K562 (cell line): ENCODE data around the gene KRT77. TPM values are rescaled to one million over a fixed set of nuclear protein-coding genes. Genes with fewer than 3 reads are reported as not detected.

Experiments used
- CGGBP1 ChIP-seq: fragments of 250-450 bp; sonication (Bioruptor Pico); IDR thresholded peaks from 2 replicates; pipeline ENCODE4 v1.9.0; 2021; ENCODE audit warnings: mild to moderate bottlenecking
- CREB3 ChIP-seq: fragments of 450-650 bp; conservative IDR thresholded peaks from 2 replicates; pipeline ENCODE4 v1.6.1; 2016; ENCODE audit warnings: missing genetic modification characterization, low read depth, mild to moderate bottlenecking, missing compliant biosample characterization, moderate library complexity
- EP400 ChIP-seq: fragments of 450-650 bp; IDR thresholded peaks from 2 replicates; pipeline ENCODE4 v1.6.1; 2017; ENCODE audit warnings: antibody characterized with exemption, mild to moderate bottlenecking, moderate library complexity
- KDM5B ChIP-seq: fragments of 200-600 bp; sonication (generic); IDR thresholded peaks from 2 replicates; pipeline ENCODE4 v1.6.1; 2012; ENCODE audit warnings: low read depth, mild to moderate bottlenecking, moderate library complexity, low read length, control low read depth, inconsistent platforms; ENCODE audit not compliant: insufficient replicate concordance
- KLF13 ChIP-seq: fragments of 450-650 bp; IDR thresholded peaks from 2 replicates; pipeline ENCODE4 v1.6.1; 2016; ENCODE audit warnings: missing genetic modification characterization, low read depth, mild to moderate bottlenecking, missing compliant biosample characterization, moderate library complexity, borderline replicate concordance
- NR2F6 ChIP-seq: fragments of 450-650 bp; formaldehyde crosslinking; IDR thresholded peaks from 2 replicates; pipeline ENCODE4 v1.4.0; 2020; ENCODE audit warnings: mild to moderate bottlenecking
- POLR2A ChIP-seq: fragments of 450-650 bp; conservative IDR thresholded peaks from 2 replicates; pipeline ENCODE4 v1.6.1; 2016
- POU5F1 ChIP-seq: fragments of 150-350 bp; IDR thresholded peaks from 2 replicates; pipeline ENCODE4 v1.6.1; 2014; ENCODE audit warnings: borderline replicate concordance, low read length, low read depth, mild to moderate bottlenecking; ENCODE audit not compliant: partially characterized antibody
- RBM14 ChIP-seq: fragments of 200-400 bp; formaldehyde crosslinking; IDR thresholded peaks from 2 replicates; pipeline ENCODE4 v1.6.1; 2018; ENCODE audit warnings: low read depth, mild to moderate bottlenecking, low read length, moderate library complexity, borderline replicate concordance; ENCODE audit not compliant: insufficient read depth
- SNRNP70 ChIP-seq: fragments of 200-400 bp; formaldehyde crosslinking; optimal IDR thresholded peaks from 2 replicates; pipeline ENCODE3; 2017; ENCODE audit warnings: low read depth, low read length
- THRAP3 ChIP-seq: fragments of 450-650 bp; IDR thresholded peaks from 2 replicates; pipeline ENCODE4 v1.6.1; 2016; ENCODE audit warnings: mild to moderate bottlenecking, inconsistent platforms, borderline replicate concordance
- ZNF12 ChIP-seq: sonication (generic); formaldehyde crosslinking; IDR thresholded peaks from 2 replicates; pipeline ENCODE4 v1.4.0; 2020; ENCODE audit warnings: mild to moderate bottlenecking, missing genetic modification reagents
- ZNF584 ChIP-seq: fragments of 200-800 bp; sonication (Bioruptor generic); IDR thresholded peaks from 2 replicates; pipeline ENCODE4 v1.6.1; 2016; ENCODE audit warnings: low read depth, mild to moderate bottlenecking, missing genetic modification characterization, missing compliant biosample characterization
- polyA plus RNA-seq, 8 experiments: library from polyadenylated mRNA; depleted of rRNA in 4 of 8; stranded (reverse) in 5 of 8; unstranded in 3 of 8; fragments of >200 nt; fragmentation: Nextera tagmentation in 2 of 8; fragmentation: Illumina TruSeq in 1 of 8; extraction: Ambion mirVana in 2 of 8; extraction: Trizol in 1 of 8; gene quantifications; 2 replicates each; pipeline versions ENCODE4 v1.2.1 to v1.2.3, GENCODE V29; 2011 to 2014; ENCODE audit warnings: inconsistent platforms in 1 of 8, missing spikeins in 1 of 8
- total RNA-seq, 7 experiments: library from RNA; depleted of rRNA in 6 of 7; stranded (reverse); fragments of >200 nt in 6 of 7; fragmentation: Illumina TruSeq in 2 of 7; extraction: Trizol in 2 of 7; gene quantifications; 2 replicates each; pipeline versions ENCODE4 v1.2.1 to v1.2.3, GENCODE V29; 2011 to 2021; ENCODE audit warnings: low replicate concordance in 1 of 7
- TF ChIP-seq, protein P1 (sequence below), 2 experiments: fragments of 450-650 bp; IDR thresholded peaks; 2 replicates each; pipeline ENCODE4 v1.6.1; 2016; ENCODE audit warnings: mild to moderate bottlenecking in 2 of 2, borderline replicate concordance in 1 of 2, low read depth in 1 of 2, moderate library complexity in 1 of 2

KRT77 gene
- total and polyA plus RNA-seq, 9 of the 15 experiments (the other 6 are each of a cell fraction or from before 2014, with no cell fraction given): not detected

- TF ChIP-seq THRAP3 (no peak), SNRNP70 (no peak), EP400 (peak; percentile 54; the same call in 1 of the 2 replicates), ZNF12 (CRISPR knock-in tag) (no peak), CGGBP1 (CRISPR knock-in tag) (no peak), CREB3 (tag) (peak; percentile 59; the same call in 1 of the 2 replicates), POU5F1 (no peak), RBM14 (no peak), KLF13 (tag) (no peak), POLR2A (no peak), ZNF584 (CRISPR knock-in tag) (peak; percentile 91), NR2F6 (CRISPR knock-in tag) (no peak), KDM5B (no peak)
- TF ChIP-seq, protein P1, sequence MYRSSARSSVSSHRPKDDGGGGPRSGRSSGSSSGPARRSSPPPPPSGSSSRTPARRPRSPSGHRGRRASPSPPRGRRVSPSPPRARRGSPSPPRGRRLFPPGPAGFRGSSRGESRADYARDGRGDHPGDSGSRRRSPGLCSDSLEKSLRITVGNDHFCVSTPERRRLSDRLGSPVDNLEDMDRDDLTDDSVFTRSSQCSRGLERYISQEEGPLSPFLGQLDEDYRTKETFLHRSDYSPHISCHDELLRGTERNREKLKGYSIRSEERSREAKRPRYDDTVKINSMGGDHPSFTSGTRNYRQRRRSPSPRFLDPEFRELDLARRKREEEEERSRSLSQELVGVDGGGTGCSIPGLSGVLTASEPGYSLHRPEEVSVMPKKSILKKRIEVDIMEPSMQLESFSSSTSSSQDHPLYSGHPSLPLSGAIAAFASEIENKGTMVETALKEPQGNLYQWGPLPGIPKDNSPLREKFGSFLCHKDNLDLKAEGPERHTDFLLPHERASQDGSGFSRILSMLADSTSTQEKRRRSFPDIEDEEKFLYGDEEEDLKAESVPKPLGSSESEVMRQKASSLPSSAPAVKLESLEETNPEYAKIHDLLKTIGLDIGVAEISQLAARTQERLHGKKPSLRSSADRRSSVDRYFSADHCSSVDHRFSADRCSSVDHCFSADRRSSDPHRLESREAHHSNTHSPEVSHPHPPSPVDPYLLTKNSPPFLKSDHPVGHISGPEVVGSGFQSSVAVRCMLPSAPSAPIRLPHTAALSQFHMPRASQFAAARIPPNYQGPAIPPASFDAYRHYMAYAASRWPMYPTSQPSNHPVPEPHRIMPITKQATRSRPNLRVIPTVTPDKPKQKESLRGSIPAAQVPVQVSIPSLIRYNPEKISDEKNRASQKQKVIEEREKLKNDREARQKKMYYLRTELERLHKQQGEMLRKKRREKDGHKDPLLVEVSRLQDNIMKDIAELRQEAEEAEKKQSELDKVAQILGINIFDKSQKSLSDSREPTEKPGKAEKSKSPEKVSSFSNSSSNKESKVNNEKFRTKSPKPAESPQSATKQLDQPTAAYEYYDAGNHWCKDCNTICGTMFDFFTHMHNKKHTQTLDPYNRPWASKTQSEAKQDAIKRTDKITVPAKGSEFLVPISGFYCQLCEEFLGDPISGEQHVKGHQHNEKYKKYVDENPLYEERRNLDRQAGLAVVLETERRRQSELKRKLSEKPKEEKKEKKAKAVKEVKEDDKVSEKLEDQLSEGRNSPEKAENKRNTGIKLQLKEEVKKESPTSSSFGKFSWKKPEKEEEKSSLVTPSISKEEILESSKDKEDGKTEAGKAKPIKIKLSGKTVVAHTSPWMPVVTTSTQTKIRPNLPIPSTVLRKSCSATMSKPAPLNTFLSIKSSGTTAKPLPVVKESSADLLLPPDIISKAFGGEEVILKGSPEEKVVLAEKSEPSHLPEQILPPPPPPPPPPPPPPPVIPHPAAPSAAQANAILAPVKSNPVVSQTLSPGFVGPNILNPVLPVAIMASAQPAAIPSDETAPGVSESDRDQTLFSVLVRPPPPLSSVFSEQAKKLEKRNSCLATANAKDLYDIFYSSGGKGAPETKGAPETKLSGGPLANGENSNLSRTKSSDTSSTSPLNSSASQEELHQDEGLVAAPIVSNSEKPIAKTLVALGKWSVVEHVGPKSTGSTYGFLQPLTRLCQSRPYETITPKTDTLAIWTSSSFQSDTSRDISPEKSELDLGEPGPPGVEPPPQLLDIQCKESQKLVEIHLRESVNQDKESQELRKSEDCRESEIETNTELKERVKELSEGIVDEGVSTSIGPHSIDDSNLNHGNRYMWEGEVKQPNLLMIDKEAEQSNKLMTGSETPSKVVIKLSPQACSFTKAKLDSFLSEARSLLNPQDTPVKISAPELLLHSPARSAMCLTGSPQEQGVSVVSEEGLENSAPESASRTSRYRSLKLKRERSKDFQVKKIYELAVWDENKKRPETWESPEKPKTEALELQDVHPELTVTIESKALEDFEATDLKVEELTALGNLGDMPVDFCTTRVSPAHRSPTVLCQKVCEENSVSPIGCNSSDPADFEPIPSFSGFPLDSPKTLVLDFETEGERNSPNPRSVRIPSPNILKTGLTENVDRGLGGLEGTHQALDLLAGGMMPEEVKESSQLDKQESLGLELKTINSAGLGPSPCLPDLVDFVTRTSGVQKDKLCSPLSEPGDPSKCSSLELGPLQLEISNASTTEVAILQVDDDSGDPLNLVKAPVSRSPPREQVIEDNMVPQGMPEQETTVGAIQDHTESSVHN (IDR thresholded peaks at IDR 0.05; ENCODE audit: borderline replicate concordance in 1 of 2, low read depth in 1 of 2): peak in 1 of 2 experiments; percentile 71; a peak in 2 of 4 replicates
Observed at GRCh38 chr12:52662093-52662917, 41.0 kb downstream of the KRT77 start (continued).
